Measurements from ENCODE around the gene ZMIZ1. TPM values are rescaled to one million over a fixed set of nuclear protein-coding genes. Genes with fewer than 3 reads are reported as not detected.

Gene ZMIZ1
- total RNA-seq, 1 experiment from 2014 or later: 28.4 TPM

DNA sequence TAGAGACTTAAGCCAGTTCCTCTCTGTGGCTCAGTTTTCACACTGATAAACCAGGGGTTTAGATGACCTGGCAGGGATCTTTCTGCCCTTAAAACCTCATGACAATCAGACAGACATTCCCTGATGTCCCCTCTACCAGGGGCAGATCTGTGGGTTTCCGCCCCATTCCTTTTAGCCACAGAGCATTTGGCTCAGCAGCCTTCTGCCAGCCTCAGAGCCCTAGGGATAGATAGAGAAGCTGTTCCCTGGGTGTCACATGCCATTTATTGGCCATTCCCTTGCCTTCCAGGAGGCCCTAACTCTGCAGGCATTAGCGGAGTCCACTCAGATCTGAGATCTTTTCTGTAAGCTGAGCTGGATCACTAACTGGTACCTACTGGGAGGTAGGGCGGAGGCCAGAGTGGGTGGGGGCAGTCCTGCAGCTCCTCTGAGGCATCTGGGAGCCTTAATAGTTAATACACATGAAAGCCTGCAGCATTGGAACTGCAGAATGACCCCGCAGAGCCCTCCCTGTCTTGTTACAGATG is 101.5 kb downstream of the ZMIZ1 start:
- Histone ChIP-seq H4K20me1 (ENCODE audit: insufficient read depth) (no peaks in the 10 kb centered on the region), H3K4me3 (replicated peaks in 1 of 2; ENCODE audit: low read depth in 1 of 2, low read length in 2 of 2) (no peak overlapping the region), H3K4me1 (ENCODE audit: control insufficient read depth in 1 of 2, insufficient read depth in 2 of 2, low read length in 2 of 2) (peaks cover 0 to 23% of the 10 kb centered on the region in 2 experiments; a peak in 1 of 4 replicates), H3K27ac (ENCODE audit: low read depth, low read length) (no peak overlapping the region), H2AFZ (ENCODE audit: low read depth, low read length, poor library complexity, severe bottlenecking) (no peak overlapping the region), H3K9me3 (ENCODE audit: control insufficient read depth in 1 of 2, insufficient read depth in 1 of 2, low read depth in 1 of 2, low read length in 2 of 2) (no peaks in the 10 kb centered on the region), H3K79me2 (ENCODE audit: insufficient read depth, low read length) (no peaks in the 10 kb centered on the region), H3K9ac (ENCODE audit: low read length) (no peak overlapping the region), H3K27me3 (ENCODE audit: insufficient read depth, low read length) (no peaks in the 10 kb centered on the region), H3K4me2 (ENCODE audit: low read length) (no peak overlapping the region), H3K36me3 (ENCODE audit: control insufficient read depth in 1 of 2, insufficient read depth in 2 of 2, low read length in 2 of 2) (no peaks in the 10 kb centered on the region; a peak in 1 of 4 replicates), H3K9me2 (ENCODE audit: insufficient read depth) (no peaks in the 10 kb centered on the region)
- TF ChIP-seq FOSL1 (IDR thresholded peaks at IDR 0.05; ENCODE audit: low read depth) (no peak), YY1 (IDR thresholded peaks at IDR 0.05; ENCODE audit: extremely low read depth, insufficient replicate concordance, low read depth, low read length) (no peak), POLR2A (IDR thresholded peaks at IDR 0.05; ENCODE audit: borderline replicate concordance, extremely low read depth, insufficient read depth, insufficient read length) (no peak), EGR1 (IDR thresholded peaks at IDR 0.05; ENCODE audit: low read depth) (no peak), EZH2phosphoT487 (IDR thresholded peaks at IDR 0.05; ENCODE audit: borderline replicate concordance) (no peak), CBX3 (IDR thresholded peaks at IDR 0.05; ENCODE audit: low read depth) (no peak), POLR2AphosphoS5 (IDR thresholded peaks at IDR 0.05; ENCODE audit: low read depth, low read length) (no peak), SRF (IDR thresholded peaks at IDR 0.05; ENCODE audit: low read depth) (no peak), SIN3A (IDR thresholded peaks at IDR 0.05; ENCODE audit: low read depth) (no peak), EZH2 (IDR thresholded peaks at IDR 0.05) (no peak), JUND (IDR thresholded peaks at IDR 0.05) (no peak)
- TF ChIP-seq, protein P1, sequence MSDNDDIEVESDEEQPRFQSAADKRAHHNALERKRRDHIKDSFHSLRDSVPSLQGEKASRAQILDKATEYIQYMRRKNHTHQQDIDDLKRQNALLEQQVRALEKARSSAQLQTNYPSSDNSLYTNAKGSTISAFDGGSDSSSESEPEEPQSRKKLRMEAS (IDR thresholded peaks at IDR 0.05): no peak
- TF ChIP-seq, protein P2, sequence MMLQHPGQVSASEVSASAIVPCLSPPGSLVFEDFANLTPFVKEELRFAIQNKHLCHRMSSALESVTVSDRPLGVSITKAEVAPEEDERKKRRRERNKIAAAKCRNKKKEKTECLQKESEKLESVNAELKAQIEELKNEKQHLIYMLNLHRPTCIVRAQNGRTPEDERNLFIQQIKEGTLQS (IDR thresholded peaks at IDR 0.05): no peak
- TF ChIP-seq, protein P3, sequence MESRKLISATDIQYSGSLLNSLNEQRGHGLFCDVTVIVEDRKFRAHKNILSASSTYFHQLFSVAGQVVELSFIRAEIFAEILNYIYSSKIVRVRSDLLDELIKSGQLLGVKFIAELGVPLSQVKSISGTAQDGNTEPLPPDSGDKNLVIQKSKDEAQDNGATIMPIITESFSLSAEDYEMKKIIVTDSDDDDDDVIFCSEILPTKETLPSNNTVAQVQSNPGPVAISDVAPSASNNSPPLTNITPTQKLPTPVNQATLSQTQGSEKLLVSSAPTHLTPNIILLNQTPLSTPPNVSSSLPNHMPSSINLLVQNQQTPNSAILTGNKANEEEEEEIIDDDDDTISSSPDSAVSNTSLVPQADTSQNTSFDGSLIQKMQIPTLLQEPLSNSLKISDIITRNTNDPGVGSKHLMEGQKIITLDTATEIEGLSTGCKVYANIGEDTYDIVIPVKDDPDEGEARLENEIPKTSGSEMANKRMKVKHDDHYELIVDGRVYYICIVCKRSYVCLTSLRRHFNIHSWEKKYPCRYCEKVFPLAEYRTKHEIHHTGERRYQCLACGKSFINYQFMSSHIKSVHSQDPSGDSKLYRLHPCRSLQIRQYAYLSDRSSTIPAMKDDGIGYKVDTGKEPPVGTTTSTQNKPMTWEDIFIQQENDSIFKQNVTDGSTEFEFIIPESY (IDR thresholded peaks at IDR 0.05; ENCODE audit: extremely low read depth, insufficient replicate concordance, low read length): no peak
- TF ChIP-seq, protein P4, sequence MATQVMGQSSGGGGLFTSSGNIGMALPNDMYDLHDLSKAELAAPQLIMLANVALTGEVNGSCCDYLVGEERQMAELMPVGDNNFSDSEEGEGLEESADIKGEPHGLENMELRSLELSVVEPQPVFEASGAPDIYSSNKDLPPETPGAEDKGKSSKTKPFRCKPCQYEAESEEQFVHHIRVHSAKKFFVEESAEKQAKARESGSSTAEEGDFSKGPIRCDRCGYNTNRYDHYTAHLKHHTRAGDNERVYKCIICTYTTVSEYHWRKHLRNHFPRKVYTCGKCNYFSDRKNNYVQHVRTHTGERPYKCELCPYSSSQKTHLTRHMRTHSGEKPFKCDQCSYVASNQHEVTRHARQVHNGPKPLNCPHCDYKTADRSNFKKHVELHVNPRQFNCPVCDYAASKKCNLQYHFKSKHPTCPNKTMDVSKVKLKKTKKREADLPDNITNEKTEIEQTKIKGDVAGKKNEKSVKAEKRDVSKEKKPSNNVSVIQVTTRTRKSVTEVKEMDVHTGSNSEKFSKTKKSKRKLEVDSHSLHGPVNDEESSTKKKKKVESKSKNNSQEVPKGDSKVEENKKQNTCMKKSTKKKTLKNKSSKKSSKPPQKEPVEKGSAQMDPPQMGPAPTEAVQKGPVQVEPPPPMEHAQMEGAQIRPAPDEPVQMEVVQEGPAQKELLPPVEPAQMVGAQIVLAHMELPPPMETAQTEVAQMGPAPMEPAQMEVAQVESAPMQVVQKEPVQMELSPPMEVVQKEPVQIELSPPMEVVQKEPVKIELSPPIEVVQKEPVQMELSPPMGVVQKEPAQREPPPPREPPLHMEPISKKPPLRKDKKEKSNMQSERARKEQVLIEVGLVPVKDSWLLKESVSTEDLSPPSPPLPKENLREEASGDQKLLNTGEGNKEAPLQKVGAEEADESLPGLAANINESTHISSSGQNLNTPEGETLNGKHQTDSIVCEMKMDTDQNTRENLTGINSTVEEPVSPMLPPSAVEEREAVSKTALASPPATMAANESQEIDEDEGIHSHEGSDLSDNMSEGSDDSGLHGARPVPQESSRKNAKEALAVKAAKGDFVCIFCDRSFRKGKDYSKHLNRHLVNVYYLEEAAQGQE (IDR thresholded peaks at IDR 0.05; ENCODE audit: low read depth): no peak
- POLR2A ChIA-PET: no interaction called here
- ATAC-seq: no peak
- intact Hi-C loops (cut with micrococcal nuclease): no loop called here
- CTCF ChIA-PET: no interaction called here
- BruUV-seq (replicated peaks): no TSS peak
- RAD21 ChIA-PET (ENCODE audit: low non-redundant PET in 1 of 2, low total read pairs in 2 of 2, uncharacterized antibody in 2 of 2, unreplicated experiment in 2 of 2): no interaction called here
- DNase-seq (ENCODE audit: low read depth, low spot score): no peak
